HepG2 (cell line): ENCODE results near the gene GGT7. TPM values are rescaled to one million over a fixed set of nuclear protein-coding genes. Genes with fewer than 3 reads are reported as not detected.

Experiments used
- JUN ChIP-seq: sonication (generic); formaldehyde crosslinking; IDR thresholded peaks from 2 replicates; pipeline ENCODE4 v1.4.0; 2020; ENCODE audit warnings: mild to moderate bottlenecking, missing genetic modification reagents
- RBM39 ChIP-seq: fragments of 200-400 bp; formaldehyde crosslinking; IDR thresholded peaks from one replicate; pipeline ENCODE4 v1.6.1; 2018; ENCODE audit warnings: antibody characterized with exemption, mild to moderate bottlenecking, low read depth, low read length; ENCODE audit not compliant: poor library complexity, severe bottlenecking
- ZFP36L1 ChIP-seq: sonication (generic); formaldehyde crosslinking; IDR thresholded peaks from 2 replicates; pipeline ENCODE4 v1.8.0; 2022; ENCODE audit warnings: mild to moderate bottlenecking, missing genetic modification reagents, moderate library complexity
- ZNF224 ChIP-seq: sonication (generic); formaldehyde crosslinking; IDR thresholded peaks from 2 replicates; pipeline ENCODE4 v1.5.0; 2020; ENCODE audit warnings: mild to moderate bottlenecking, missing genetic modification reagents
- ZNF670 ChIP-seq: sonication (generic); formaldehyde crosslinking; IDR thresholded peaks from 2 replicates; pipeline ENCODE4 v1.8.0; 2022; ENCODE audit warnings: mild to moderate bottlenecking, missing genetic modification reagents, borderline replicate concordance
- polyA plus RNA-seq, 8 experiments: library from polyadenylated mRNA; depleted of rRNA in 3 of 8; stranded (reverse) in 7 of 8; unstranded in 1 of 8; fragments of >200 nt; fragmentation: Illumina TruSeq in 4 of 8; extraction: Trizol in 4 of 8; gene quantifications; 2 replicates each; pipeline versions ENCODE4 v1.2.1 to v1.2.3, GENCODE V29; 2011 to 2016; ENCODE audit warnings: low read depth in 4 of 8, missing spikeins in 1 of 8, mixed read lengths in 1 of 8; ENCODE audit not compliant: insufficient read depth in 1 of 8
- total RNA-seq, 5 experiments: library from RNA; depleted of rRNA; stranded (reverse); fragments of >200 nt; fragmentation: Illumina TruSeq; extraction: Trizol; gene quantifications; 2 replicates each; pipeline ENCODE4 v1.2.3, GENCODE V29; 2016; ENCODE audit warnings: low read depth in 1 of 5
- TF ChIP-seq, protein P1 (sequence below), 2 experiments: sonication (generic) in 1 of 2; formaldehyde crosslinking in 1 of 2; IDR thresholded peaks; 2 replicates each; pipeline versions ENCODE4 v1.4.0 to v1.6.1; 2016 to 2020; ENCODE audit warnings: borderline replicate concordance in 1 of 2, low read depth in 1 of 2, mild to moderate bottlenecking in 1 of 2, missing genetic modification reagents in 1 of 2
- TF ChIP-seq, protein P2 (sequence below): IDR thresholded peaks from 2 replicates; pipeline ENCODE4 v1.6.1; 2012; ENCODE audit warnings: low read depth, low read length, improper control_type of control experiment
- TF ChIP-seq, protein P3 (sequence below): sonication (generic); formaldehyde crosslinking; conservative IDR thresholded peaks from 2 replicates; pipeline ENCODE4 v1.8.0; 2022; ENCODE audit warnings: missing genetic modification reagents
- TF ChIP-seq, protein P4 (sequence below): IDR thresholded peaks from 2 replicates; pipeline ENCODE4 v1.4.0; 2020; ENCODE audit warnings: mild to moderate bottlenecking, missing genetic modification reagents
- TF ChIP-seq, protein P5 (sequence below): sonication (generic); formaldehyde crosslinking; IDR thresholded peaks from 2 replicates; pipeline ENCODE4 v1.8.1; 2022; ENCODE audit warnings: mild to moderate bottlenecking, missing genetic modification reagents

Gene GGT7
- total and polyA plus RNA-seq, 2 of the 13 experiments (the other 11 are each of a cell fraction or from before 2014, with no cell fraction given), result 6.6 to 23.0 TPM

DNA sequence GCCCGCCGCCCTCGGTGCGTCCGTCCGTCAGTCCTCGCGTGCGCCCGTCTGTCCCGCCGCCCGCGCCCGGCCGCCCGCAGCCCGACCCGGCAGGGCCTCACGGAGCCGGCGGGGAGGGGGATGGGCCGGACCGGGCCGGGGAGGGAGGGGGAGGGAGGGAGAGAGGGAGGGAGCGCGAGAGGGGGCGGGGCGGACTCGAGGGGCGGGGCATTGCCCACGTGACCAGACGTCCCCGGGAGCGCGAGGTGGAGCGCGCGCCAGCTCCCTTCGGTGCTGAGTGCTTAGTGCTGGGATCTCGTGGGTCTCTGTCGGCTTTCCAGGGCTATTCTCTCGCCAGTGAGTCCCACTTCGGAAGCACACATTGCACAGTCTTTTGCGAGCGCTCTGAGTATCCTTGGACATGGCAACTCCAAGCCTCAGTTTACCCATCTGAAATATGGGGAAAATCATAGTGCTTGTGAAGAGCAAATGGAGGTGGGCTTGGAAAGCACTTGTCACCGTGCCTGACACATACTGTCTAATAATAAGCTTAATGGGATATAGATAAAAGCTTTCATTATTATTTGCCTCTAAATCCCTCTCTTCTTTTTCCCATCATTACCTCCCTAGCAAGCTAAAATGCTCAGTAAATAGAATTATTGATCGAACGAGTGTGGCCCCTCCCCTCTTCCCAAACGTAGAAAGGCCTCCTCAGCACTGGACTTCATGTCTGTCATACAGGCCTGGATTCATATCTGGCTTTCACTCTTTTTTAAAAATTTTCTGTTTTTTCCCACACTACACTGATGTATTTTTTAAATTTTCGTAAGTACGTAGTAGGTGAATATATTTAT lies 46.9 kb downstream of the GGT7 start, which contains the start of gene NCOA6 (continued):
- TF ChIP-seq, protein P1, sequence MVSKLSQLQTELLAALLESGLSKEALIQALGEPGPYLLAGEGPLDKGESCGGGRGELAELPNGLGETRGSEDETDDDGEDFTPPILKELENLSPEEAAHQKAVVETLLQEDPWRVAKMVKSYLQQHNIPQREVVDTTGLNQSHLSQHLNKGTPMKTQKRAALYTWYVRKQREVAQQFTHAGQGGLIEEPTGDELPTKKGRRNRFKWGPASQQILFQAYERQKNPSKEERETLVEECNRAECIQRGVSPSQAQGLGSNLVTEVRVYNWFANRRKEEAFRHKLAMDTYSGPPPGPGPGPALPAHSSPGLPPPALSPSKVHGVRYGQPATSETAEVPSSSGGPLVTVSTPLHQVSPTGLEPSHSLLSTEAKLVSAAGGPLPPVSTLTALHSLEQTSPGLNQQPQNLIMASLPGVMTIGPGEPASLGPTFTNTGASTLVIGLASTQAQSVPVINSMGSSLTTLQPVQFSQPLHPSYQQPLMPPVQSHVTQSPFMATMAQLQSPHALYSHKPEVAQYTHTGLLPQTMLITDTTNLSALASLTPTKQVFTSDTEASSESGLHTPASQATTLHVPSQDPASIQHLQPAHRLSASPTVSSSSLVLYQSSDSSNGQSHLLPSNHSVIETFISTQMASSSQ (IDR thresholded peaks at IDR 0.05; ENCODE audit: low read depth), result no peak
- TF ChIP-seq, protein P1 (CRISPR knock-in tag; IDR thresholded peaks at IDR 0.05; ENCODE audit: borderline replicate concordance), result no peak
- TF ChIP-seq JUN (CRISPR knock-in tag) (no peak), RBM39 (no peak), ZFP36L1 (CRISPR knock-in tag) (peak; percentile 61; the same call in 1 of the 2 replicates), ZNF670 (CRISPR knock-in tag) (no peak), ZNF224 (CRISPR knock-in tag) (no peak)
- TF ChIP-seq, protein P2, sequence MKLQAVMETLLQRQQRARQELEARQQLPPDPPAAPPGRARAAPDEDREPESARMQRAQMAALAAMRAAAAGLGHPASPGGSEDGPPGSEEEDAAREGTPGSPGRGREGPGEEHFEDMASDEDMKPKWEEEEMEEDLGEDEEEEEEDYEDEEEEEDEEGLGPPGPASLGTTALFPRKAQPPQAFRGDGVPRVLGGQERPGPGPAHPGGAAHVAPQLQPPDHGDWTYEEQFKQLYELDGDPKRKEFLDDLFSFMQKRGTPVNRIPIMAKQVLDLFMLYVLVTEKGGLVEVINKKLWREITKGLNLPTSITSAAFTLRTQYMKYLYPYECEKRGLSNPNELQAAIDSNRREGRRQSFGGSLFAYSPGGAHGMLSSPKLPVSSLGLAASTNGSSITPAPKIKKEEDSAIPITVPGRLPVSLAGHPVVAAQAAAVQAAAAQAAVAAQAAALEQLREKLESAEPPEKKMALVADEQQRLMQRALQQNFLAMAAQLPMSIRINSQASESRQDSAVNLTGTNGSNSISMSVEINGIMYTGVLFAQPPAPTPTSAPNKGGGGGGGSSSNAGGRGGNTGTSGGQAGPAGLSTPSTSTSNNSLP, result no peak
- TF ChIP-seq, protein P3, sequence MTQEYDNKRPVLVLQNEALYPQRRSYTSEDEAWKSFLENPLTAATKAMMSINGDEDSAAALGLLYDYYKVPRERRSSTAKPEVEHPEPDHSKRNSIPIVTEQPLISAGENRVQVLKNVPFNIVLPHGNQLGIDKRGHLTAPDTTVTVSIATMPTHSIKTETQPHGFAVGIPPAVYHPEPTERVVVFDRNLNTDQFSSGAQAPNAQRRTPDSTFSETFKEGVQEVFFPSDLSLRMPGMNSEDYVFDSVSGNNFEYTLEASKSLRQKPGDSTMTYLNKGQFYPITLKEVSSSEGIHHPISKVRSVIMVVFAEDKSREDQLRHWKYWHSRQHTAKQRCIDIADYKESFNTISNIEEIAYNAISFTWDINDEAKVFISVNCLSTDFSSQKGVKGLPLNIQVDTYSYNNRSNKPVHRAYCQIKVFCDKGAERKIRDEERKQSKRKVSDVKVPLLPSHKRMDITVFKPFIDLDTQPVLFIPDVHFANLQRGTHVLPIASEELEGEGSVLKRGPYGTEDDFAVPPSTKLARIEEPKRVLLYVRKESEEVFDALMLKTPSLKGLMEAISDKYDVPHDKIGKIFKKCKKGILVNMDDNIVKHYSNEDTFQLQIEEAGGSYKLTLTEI (CRISPR knock-in tag), result no peak
- TF ChIP-seq, protein P4, sequence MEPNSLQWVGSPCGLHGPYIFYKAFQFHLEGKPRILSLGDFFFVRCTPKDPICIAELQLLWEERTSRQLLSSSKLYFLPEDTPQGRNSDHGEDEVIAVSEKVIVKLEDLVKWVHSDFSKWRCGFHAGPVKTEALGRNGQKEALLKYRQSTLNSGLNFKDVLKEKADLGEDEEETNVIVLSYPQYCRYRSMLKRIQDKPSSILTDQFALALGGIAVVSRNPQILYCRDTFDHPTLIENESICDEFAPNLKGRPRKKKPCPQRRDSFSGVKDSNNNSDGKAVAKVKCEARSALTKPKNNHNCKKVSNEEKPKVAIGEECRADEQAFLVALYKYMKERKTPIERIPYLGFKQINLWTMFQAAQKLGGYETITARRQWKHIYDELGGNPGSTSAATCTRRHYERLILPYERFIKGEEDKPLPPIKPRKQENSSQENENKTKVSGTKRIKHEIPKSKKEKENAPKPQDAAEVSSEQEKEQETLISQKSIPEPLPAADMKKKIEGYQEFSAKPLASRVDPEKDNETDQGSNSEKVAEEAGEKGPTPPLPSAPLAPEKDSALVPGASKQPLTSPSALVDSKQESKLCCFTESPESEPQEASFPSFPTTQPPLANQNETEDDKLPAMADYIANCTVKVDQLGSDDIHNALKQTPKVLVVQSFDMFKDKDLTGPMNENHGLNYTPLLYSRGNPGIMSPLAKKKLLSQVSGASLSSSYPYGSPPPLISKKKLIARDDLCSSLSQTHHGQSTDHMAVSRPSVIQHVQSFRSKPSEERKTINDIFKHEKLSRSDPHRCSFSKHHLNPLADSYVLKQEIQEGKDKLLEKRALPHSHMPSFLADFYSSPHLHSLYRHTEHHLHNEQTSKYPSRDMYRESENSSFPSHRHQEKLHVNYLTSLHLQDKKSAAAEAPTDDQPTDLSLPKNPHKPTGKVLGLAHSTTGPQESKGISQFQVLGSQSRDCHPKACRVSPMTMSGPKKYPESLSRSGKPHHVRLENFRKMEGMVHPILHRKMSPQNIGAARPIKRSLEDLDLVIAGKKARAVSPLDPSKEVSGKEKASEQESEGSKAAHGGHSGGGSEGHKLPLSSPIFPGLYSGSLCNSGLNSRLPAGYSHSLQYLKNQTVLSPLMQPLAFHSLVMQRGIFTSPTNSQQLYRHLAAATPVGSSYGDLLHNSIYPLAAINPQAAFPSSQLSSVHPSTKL (CRISPR knock-in tag), result peak; percentile 57; the same call in 1 of the 2 replicates
- TF ChIP-seq, protein P5, sequence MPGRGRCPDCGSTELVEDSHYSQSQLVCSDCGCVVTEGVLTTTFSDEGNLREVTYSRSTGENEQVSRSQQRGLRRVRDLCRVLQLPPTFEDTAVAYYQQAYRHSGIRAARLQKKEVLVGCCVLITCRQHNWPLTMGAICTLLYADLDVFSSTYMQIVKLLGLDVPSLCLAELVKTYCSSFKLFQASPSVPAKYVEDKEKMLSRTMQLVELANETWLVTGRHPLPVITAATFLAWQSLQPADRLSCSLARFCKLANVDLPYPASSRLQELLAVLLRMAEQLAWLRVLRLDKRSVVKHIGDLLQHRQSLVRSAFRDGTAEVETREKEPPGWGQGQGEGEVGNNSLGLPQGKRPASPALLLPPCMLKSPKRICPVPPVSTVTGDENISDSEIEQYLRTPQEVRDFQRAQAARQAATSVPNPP (CRISPR knock-in tag), result peak; percentile 13; the same call in 1 of the 2 replicates
